ENCODE measurements around the gene MVB12A.

Gene MVB12A

DNA sequence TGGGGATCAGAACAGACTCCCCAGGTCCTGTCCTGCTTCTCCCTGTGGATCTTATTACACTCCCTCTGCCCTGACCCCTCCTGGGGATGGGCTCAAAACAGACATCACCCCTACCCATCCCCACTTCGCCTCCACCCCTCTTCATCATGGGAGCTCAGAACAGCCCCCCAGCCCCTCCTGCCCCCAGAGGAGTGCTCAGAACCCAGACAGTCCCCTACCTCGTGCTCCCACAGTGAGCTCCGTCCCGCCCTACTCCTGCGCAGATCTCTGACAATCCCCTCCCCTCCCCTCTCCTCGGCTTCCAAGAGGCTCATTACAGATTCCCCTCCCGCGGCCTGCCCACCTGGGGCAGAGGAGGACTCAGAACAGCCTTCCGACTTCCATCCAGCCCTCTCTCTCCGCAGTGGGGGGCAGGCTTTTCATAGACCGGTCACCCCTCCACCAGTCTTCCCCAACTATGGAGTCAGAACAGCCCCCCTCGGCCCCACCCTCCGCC is 34.8 kb downstream of the MVB12A start:
- TF ChIP-seq, protein P1, sequence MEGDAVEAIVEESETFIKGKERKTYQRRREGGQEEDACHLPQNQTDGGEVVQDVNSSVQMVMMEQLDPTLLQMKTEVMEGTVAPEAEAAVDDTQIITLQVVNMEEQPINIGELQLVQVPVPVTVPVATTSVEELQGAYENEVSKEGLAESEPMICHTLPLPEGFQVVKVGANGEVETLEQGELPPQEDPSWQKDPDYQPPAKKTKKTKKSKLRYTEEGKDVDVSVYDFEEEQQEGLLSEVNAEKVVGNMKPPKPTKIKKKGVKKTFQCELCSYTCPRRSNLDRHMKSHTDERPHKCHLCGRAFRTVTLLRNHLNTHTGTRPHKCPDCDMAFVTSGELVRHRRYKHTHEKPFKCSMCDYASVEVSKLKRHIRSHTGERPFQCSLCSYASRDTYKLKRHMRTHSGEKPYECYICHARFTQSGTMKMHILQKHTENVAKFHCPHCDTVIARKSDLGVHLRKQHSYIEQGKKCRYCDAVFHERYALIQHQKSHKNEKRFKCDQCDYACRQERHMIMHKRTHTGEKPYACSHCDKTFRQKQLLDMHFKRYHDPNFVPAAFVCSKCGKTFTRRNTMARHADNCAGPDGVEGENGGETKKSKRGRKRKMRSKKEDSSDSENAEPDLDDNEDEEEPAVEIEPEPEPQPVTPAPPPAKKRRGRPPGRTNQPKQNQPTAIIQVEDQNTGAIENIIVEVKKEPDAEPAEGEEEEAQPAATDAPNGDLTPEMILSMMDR (IDR thresholded peaks at IDR 0.05), result no peak

DNA sequence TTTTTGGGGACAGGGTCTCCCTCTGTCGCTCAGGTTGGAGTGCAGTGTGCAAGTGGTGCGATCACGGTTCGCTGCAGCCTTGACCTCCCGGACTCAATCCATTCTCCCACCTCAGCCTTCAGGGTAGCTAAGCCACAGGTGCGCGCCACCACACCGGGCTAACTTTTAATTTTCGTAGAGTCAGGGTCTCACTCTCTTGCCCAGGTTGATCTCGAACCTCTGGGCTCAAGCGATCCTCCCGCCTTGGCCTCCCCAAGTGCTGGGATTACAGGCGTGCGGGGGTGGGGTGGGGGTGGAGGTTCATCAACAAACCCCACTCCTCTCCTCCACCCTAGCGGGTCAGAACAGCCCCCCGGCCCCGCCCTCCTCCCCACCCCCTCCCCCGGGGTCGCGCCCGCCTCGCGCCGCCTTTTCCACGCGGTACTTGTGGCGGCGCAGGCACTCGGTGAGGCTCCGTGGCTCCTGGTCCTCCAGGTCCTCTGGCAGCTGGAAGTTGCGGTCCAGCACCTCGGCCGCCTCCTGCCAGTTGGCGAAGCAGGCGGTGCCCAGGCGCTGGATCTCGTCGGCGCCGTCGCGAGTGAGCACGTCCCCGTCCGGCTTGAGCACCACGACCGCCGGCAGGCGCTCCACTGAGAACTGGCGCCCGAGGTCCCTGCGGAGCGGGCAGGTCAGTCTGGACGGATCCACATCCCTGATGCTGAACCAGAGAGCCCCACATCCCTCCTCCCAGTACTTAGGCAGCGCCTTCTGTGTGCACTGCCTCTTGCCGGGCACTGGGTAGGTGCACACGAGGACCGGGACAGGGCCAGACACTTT is 35.7 kb downstream of the MVB12A start:
- TF ChIP-seq, protein P1 (IDR thresholded peaks at IDR 0.05), result no peak

DNA sequence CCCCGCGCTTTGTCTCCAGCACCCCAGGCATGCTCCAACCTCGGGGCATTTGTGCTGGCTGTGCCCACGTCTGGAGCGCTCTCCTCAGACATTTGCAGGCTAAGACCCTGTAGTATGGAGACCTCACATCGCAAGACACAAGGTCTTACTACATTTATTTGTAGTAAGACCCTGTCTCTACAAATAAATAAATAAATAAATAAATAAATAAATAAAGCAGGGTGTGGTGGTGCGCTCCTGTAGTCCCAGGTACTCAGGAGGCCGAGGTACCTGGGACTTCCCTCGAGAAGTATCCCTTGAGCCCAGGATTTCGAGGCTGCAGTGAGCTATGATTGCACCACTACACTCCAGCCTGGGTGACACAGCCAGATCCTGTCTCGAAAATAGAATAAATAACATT is 36.3 kb downstream of the MVB12A start:
- TF ChIP-seq, protein P1 (IDR thresholded peaks at IDR 0.05), result no peak

DNA sequence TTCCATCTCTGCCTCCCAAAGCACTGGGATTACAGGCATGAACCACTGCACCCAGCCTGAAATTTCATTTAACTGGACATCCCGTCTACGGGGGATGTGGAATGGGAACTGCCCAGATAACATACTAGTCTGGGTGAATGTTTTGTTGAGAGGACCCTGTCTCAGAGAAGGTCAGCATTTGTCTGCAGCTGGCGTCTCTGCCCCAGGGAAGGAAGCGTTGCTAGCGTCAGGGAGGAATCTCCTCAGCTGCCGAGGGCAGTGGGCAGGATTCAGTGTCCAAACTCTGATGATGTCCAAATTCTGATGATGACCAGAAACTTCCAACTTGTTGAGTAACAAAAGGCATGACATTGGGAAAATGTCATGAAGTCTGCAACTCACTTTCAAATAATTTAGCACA is 37.8 kb downstream of the MVB12A start:
- TF ChIP-seq, protein P1 (IDR thresholded peaks at IDR 0.05), result no peak

DNA sequence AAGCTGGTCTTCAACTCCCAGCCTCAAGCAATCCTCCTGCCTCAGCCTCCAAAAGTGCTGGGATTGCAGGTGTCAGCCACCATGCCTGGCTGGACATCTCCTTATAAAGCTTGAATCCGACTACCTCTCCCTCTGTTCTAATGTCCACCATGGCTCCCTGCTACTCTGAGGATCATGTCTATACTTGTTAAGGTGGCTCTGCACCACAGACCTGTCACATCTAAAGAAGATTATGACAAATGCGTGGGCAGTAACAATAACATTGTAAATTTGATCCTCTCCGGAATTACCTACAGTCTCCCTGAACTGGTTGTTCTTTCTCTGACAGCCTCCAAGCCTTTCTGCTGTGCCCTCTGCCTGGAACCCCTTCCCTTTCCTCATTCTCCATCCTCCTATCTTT is 39.1 kb downstream of the MVB12A start:
- TF ChIP-seq, protein P1 (IDR thresholded peaks at IDR 0.05), result no peak

DNA sequence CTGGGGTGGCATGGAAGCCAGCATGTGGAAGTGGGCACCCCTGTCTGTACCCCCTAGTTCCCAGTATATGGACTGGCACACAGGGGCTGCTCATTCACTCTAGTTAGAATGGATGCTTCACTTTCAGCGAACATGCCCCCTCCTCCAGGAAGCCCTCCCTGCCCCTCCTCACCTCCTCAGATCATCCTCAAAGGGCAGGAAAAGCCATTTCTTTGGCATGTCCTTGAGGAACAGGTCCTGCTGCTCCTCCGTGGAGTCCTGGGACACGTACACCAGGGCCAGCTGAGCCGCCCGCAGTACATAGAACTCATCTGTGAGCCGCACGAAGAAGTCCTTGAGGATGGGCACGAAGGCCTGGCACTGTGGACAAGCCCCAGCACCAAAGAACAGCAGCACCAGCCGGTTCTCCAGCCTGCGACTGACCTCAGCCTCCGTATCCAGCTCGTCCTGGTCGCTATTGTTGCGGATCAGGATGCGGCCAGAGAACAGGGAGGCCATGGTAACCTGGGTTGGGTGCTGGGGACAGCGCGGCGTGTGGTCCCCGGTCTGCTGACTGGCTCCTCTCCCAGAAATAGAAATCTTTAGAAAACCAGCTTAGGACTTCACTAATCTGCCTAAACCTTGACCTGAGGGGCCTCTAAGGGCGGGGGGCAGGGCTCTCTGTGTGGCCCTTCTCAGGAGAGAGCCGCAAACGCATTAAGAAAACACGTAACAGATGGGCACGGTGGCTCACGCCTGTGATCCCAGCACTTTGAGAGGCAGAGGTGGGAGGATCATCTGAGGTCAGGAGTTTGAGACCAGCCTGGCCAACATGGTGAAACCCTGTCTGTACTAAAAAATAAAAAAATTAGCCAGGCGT is 40.8 kb downstream of the MVB12A start, which contains the start of gene NXNL1:
Gene NXNL1, minus strand, starts transcription at position 555 of the 859 bp plus-strand sequence. Its CDS starts 57 bp downstream, at position 498.
- TF ChIP-seq, protein P1 (IDR thresholded peaks at IDR 0.05), result no peak

DNA sequence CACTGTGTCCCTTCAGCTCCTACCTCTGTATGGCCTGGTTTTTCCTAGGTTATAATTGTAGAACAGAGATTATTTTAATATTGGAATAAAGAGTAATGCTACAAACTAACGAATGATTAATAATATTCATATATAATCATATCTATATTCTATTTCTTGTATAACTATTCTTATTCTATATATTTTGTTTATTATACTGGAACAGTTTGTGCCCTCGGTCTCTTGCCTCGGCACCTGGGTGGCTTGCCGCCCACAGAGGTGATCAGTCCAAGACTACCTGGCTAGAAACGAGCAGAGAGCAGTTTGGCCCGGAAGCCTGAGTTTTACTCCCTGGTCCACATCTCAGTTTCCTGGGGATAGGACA is 46.6 kb downstream of the MVB12A start:
- TF ChIP-seq, protein P1 (IDR thresholded peaks at IDR 0.05), result no peak

Measured in LNCAP (cell line).